Gastrocnemius medialis (tissue), 4 donors: ENCODE data around the gene CCNO.

Source experiments
- POLR2A ChIP-seq, 2 donors: fragments of 450-650 bp; IDR thresholded peaks; one replicate each; pipeline ENCODE4 v1.6.1; 2017; ENCODE audit warnings: antibody characterized with exemption in 2 of 2, mild to moderate bottlenecking in 2 of 2, moderate library complexity in 2 of 2
- TF ChIP-seq, protein P1 (sequence below), 5 experiments: fragments of 450-650 bp in 3 of 5; fragments of 200-600 bp in 2 of 5; sonication (generic) in 2 of 5; IDR thresholded peaks in 4 of 5; conservative IDR thresholded peaks in 1 of 5; 1 replicate in 4 of 5; 2 replicates in 1 of 5; pipeline ENCODE4 v1.5.1; 2016 to 2019; ENCODE audit warnings: antibody characterized with exemption in 5 of 5, mild to moderate bottlenecking in 3 of 5, moderate library complexity in 3 of 5

DNA sequence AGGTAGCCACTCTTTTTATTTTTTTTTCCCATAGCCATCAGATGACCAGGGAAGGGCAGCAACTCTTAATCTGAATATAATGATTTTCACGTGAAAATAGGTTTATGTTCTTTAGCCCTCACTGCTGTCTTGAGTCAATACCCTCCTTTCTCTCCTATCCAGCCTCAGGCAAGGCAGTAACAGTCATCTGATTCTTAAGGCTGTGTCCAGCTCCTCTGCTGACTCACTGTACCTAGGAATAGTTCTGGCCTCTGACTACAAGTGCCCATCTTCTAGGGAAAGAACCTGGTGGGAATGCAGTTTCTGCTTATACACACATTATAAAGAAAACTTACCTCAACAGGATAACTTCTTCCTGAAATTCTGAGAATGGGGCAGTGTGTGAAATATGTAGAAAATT, 43.4 kb upstream of the CCNO start:
- no peak for TF ChIP-seq POLR2A (IDR thresholded peaks at IDR 0.05)
- TF ChIP-seq, protein P1, sequence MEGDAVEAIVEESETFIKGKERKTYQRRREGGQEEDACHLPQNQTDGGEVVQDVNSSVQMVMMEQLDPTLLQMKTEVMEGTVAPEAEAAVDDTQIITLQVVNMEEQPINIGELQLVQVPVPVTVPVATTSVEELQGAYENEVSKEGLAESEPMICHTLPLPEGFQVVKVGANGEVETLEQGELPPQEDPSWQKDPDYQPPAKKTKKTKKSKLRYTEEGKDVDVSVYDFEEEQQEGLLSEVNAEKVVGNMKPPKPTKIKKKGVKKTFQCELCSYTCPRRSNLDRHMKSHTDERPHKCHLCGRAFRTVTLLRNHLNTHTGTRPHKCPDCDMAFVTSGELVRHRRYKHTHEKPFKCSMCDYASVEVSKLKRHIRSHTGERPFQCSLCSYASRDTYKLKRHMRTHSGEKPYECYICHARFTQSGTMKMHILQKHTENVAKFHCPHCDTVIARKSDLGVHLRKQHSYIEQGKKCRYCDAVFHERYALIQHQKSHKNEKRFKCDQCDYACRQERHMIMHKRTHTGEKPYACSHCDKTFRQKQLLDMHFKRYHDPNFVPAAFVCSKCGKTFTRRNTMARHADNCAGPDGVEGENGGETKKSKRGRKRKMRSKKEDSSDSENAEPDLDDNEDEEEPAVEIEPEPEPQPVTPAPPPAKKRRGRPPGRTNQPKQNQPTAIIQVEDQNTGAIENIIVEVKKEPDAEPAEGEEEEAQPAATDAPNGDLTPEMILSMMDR (IDR thresholded peaks at IDR 0.05 in 4 of 5, conservative IDR thresholded peaks at IDR 0.05 in 1 of 5): no peak
